ENCODE measurements around the gene NBAS. TPM values are rescaled to one million over a fixed set of nuclear protein-coding genes. Genes with fewer than 3 reads are reported as not detected.

NBAS gene
- total and polyA plus RNA-seq, 2 donors (not counting 3 experiments of a cell fraction or from before 2014, with no cell fraction given): 29.4 to 43.0 TPM

- BruUV-seq (replicated peaks): no TSS peak
- FAIRE-seq (no peak), DNase-seq (ENCODE audit: low read depth, low spot score) (no peak)
- no peaks in the 10 kb centered on the region for H3K79me2 ChIP-seq (ENCODE audit: control insufficient read depth, insufficient read depth, low read length)
- no peak for TF ChIP-seq MYC (IDR thresholded peaks at IDR 0.05; ENCODE audit: low read depth, low read length)
- no peak for TF ChIP-seq POLR2AphosphoS5 (IDR thresholded peaks at IDR 0.05; ENCODE audit: insufficient read depth, low read depth, low read length)
- TF ChIP-seq POLR2A (IDR thresholded peaks at IDR 0.05; ENCODE audit: low read depth, low read length): no peak
- TF ChIP-seq GATA2 (IDR thresholded peaks at IDR 0.05; ENCODE audit: insufficient read depth, insufficient read length, low read depth, low read length): no peak
- no peak for TF ChIP-seq MAX (IDR thresholded peaks at IDR 0.05; ENCODE audit: insufficient read depth, insufficient read length)
- no peak for TF ChIP-seq CTCF (IDR thresholded peaks at IDR 0.05; ENCODE audit: extremely low read depth in 1 of 2, insufficient read depth in 1 of 2, low read depth in 1 of 2, low read length in 2 of 2)
- TF ChIP-seq JUN (IDR thresholded peaks at IDR 0.05; ENCODE audit: borderline replicate concordance, insufficient read depth, insufficient read length, low read depth): no peak
- TF ChIP-seq EZH2 (IDR thresholded peaks at IDR 0.05; ENCODE audit: borderline replicate concordance, low read depth, low read length, severe bottlenecking): no peak
- no peak overlapping the region for H3K4me3 ChIP-seq (replicated peaks in 1 of 3; ENCODE audit: insufficient read depth in 1 of 3, low read depth in 1 of 3, low read length in 3 of 3)
- no peaks in the 10 kb centered on the region for H3K4me1 ChIP-seq (ENCODE audit: control insufficient read depth, extremely low read depth, insufficient read depth, low read length)
- no peaks in the 10 kb centered on the region for H4K20me1 ChIP-seq (replicated peaks; ENCODE audit: control insufficient read depth, extremely low read depth, insufficient read depth, low read length)
- ChIA-PET POLR2A (no interaction called here), CTCF (interaction anchor here (1.1 kb wide), 1 partner anchor 23 kb away, joined by 3 read pairs; no protein-coding TSS in a partner anchor)
- H3K27me3 ChIP-seq (ENCODE audit: control insufficient read depth in 2 of 2, insufficient read depth in 2 of 2, low read length in 2 of 2): no peaks in the 10 kb centered on the region
- H3K27ac ChIP-seq (ENCODE audit: insufficient read depth, low read depth, low read length): no peak overlapping the region
- dilution Hi-C loops (cut with MboI; ENCODE audit: extremely low pct_ligation_motif_present, low sequenced_read_pairs): no loop called here
- intact Hi-C loops (cut with micrococcal nuclease): no loop called here
- H3K9ac ChIP-seq (replicated peaks; ENCODE audit: extremely low read depth, insufficient read depth, low read length): no peak overlapping the region
- no peak overlapping the region for H3K4me2 ChIP-seq (ENCODE audit: insufficient read depth, low read length)
- H3K9me1 ChIP-seq (replicated peaks; ENCODE audit: control insufficient read depth, extremely low read depth, insufficient read depth, low read length): no peaks in the 10 kb centered on the region
- no peaks in the 10 kb centered on the region for H3K9me3 ChIP-seq (replicated peaks; ENCODE audit: control insufficient read depth, insufficient read depth, low read length)
- peaks cover 2 to 6% of the 10 kb centered on the region in 2 experiments for H3K36me3 ChIP-seq (ENCODE audit: control insufficient read depth in 2 of 2, extremely low read depth in 1 of 2, insufficient read depth in 2 of 2, low read length in 2 of 2)
- H2AFZ ChIP-seq (ENCODE audit: low read depth, low read length): no peak overlapping the region
Measured at GRCh38 chr2:15372019-15372418, 189.1 kb downstream of the NBAS start.

All from endothelial cell of umbilical vein (primary cell).